ENCODE data around the gene EXD1.

DNA sequence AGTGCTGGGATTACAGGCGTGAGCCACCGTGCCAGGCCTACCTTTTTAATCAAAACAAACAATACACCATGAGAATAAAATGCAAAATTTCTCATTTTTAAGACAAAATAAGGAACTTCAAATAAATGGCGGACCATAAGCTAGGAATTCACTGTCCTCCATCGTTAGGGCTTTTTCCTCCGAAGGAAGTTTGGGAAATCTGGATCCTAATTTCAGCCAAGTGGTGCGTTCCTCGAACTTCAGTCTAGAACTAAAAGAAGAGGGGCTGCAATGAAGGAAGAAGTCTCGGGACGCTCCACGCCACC, 260 bp downstream of the EXD1 start:
- no peak for TF ChIP-seq CTCF (IDR thresholded peaks at IDR 0.05 in 8 of 11, conservative IDR thresholded peaks at IDR 0.05 in 3 of 11)
- no peak for TF ChIP-seq POLR2AphosphoS5 (IDR thresholded peaks at IDR 0.05)

All from spleen (tissue), 7 donors.